H9 (cell line): ENCODE data around the gene LBX1. TPM values are rescaled to one million over a fixed set of nuclear protein-coding genes. Genes with fewer than 3 reads are reported as not detected.

ENCODE experiments used
- DNase-seq: peaks from one replicate; pipeline ENCODE4 v3.0.0-alpha.2; 2017
- H2AFZ ChIP-seq: one replicate; pipeline ENCODE4 v1.6.1; 2013; ENCODE audit warnings: mild to moderate bottlenecking, low read length, control low read depth, moderate library complexity
- H2AK5ac ChIP-seq: 2 replicates; pipeline ENCODE4 v1.6.1; 2013; ENCODE audit warnings: low read length, control low read depth, mixed read lengths; ENCODE audit not compliant: insufficient read length
- H2BK120ac ChIP-seq: one replicate; pipeline ENCODE4 v1.6.1; 2013; ENCODE audit warnings: low read depth, mild to moderate bottlenecking, low read length, control low read depth, inconsistent platforms; ENCODE audit not compliant: poor library complexity, severe bottlenecking
- H2BK12ac ChIP-seq: 2 replicates; pipeline ENCODE4 v1.6.1; 2013; ENCODE audit warnings: low read length, control low read depth, mixed read lengths, low read depth; ENCODE audit not compliant: insufficient read length
- H2BK15ac ChIP-seq: 2 replicates; pipeline ENCODE4 v1.6.1; 2013; ENCODE audit warnings: low read depth, low read length, control low read depth
- H2BK20ac ChIP-seq: one replicate; pipeline ENCODE4 v1.6.1; 2013; ENCODE audit warnings: low read depth, mild to moderate bottlenecking, low read length, control low read depth, inconsistent platforms; ENCODE audit not compliant: poor library complexity, severe bottlenecking
- H2BK5ac ChIP-seq: 2 replicates; pipeline ENCODE4 v1.6.1; 2013; ENCODE audit warnings: low read length, control low read depth, mixed read lengths; ENCODE audit not compliant: insufficient read length
- H3K14ac ChIP-seq: 2 replicates; pipeline ENCODE4 v1.6.1; 2013; ENCODE audit warnings: low read length, control low read depth; ENCODE audit not compliant: insufficient read depth
- H3K18ac ChIP-seq: 2 replicates; pipeline ENCODE4 v1.6.1; 2013; ENCODE audit warnings: low read depth, mild to moderate bottlenecking, mixed read lengths, low read length, control low read depth; ENCODE audit not compliant: insufficient read length
- H3K23ac ChIP-seq: 2 replicates; pipeline ENCODE4 v1.6.1; 2013; ENCODE audit warnings: low read length, control low read depth, mixed read lengths, low read depth; ENCODE audit not compliant: insufficient read length
- H3K23me2 ChIP-seq: 2 replicates; pipeline ENCODE4 v1.6.1; 2013; ENCODE audit warnings: low read depth, mild to moderate bottlenecking, mixed read lengths, low read length, control low read depth; ENCODE audit not compliant: insufficient read length, poor library complexity, severe bottlenecking
- H3K27ac ChIP-seq: 2 replicates; pipeline ENCODE4 v1.5.1; 2013; ENCODE audit warnings: low read length, control low read depth, mixed read lengths, low read depth; ENCODE audit not compliant: insufficient read length
- H3K27me3 ChIP-seq: 2 replicates; pipeline ENCODE4 v1.6.1; 2013; ENCODE audit warnings: low read length, control low read depth, inconsistent platforms; ENCODE audit not compliant: insufficient read depth
- H3K4ac ChIP-seq: 2 replicates; pipeline ENCODE4 v1.6.1; 2013; ENCODE audit warnings: low read depth, mild to moderate bottlenecking, control low read depth, inconsistent platforms, low read length, moderate library complexity
- H3K4me1 ChIP-seq: 2 replicates; pipeline ENCODE4 v1.6.1; 2013; ENCODE audit warnings: low read length, control low read depth, inconsistent platforms; ENCODE audit not compliant: insufficient read depth
- H3K4me2 ChIP-seq: 2 replicates; pipeline ENCODE4 v1.6.1; 2013; ENCODE audit warnings: low read length, control low read depth, mixed read lengths; ENCODE audit not compliant: insufficient read length, insufficient read depth
- H3K56ac ChIP-seq: 2 replicates; pipeline ENCODE4 v1.6.1; 2013; ENCODE audit warnings: low read depth, mild to moderate bottlenecking, mixed read lengths, low read length, control low read depth; ENCODE audit not compliant: insufficient read length
- H3K79me1 ChIP-seq: 2 replicates; pipeline ENCODE4 v1.6.1; 2013; ENCODE audit warnings: low read depth, mild to moderate bottlenecking, moderate library complexity, low read length, control low read depth, inconsistent platforms; ENCODE audit not compliant: insufficient read depth, poor library complexity, severe bottlenecking
- H3K79me2 ChIP-seq: 2 replicates; pipeline ENCODE4 v1.6.1; 2013; ENCODE audit warnings: low read length, control low read depth, inconsistent platforms; ENCODE audit not compliant: insufficient read depth
- H3K9ac ChIP-seq: 2 replicates; pipeline ENCODE4 v1.6.1; 2013; ENCODE audit warnings: low read length, control low read depth, mixed read lengths; ENCODE audit not compliant: insufficient read length; ENCODE audit errors: extremely low read depth
- H3K9me3 ChIP-seq: one replicate; pipeline ENCODE4 v1.6.1; 2013; ENCODE audit warnings: low read depth, low read length, inconsistent platforms; ENCODE audit not compliant: control insufficient read depth
- H3T11ph ChIP-seq: one replicate; pipeline ENCODE4 v1.6.1; 2013; ENCODE audit warnings: mild to moderate bottlenecking, low read length, control low read depth, inconsistent platforms
- H4K20me1 ChIP-seq: one replicate; pipeline ENCODE4 v1.6.1; 2013; ENCODE audit not compliant: control insufficient read depth, insufficient read length, insufficient read depth
- H4K5ac ChIP-seq: 2 replicates; pipeline ENCODE4 v1.6.1; 2013; ENCODE audit warnings: low read depth, mild to moderate bottlenecking, mixed read lengths, low read length, control low read depth; ENCODE audit not compliant: insufficient read length
- H4K8ac ChIP-seq: replicated peaks from 2 replicates; pipeline ENCODE4 v1.6.1; 2013; ENCODE audit warnings: low read length, control low read depth, mixed read lengths, low read depth; ENCODE audit not compliant: insufficient read length
- H4K91ac ChIP-seq: 2 replicates; pipeline ENCODE4 v1.6.1; 2013; ENCODE audit warnings: low read depth, mild to moderate bottlenecking, moderate library complexity, mixed read lengths, low read length, control low read depth; ENCODE audit not compliant: insufficient read length
- H3K27ac Mint-ChIP-seq, 3 experiments: 2 replicates in 2 of 3; 3 replicates in 1 of 3; pipeline ENCODE4 v1.8.0; 2020 to 2021; ENCODE audit warnings: mixed read lengths in 3 of 3, mild to moderate bottlenecking in 1 of 3, moderate library complexity in 1 of 3
- H3K27me3 Mint-ChIP-seq: 2 replicates; pipeline ENCODE4 v1.8.0; 2021; ENCODE audit warnings: low read depth, mild to moderate bottlenecking, moderate library complexity, mixed read lengths
- H3K36me3 Mint-ChIP-seq, 3 experiments: 2 replicates in 2 of 3; 3 replicates in 1 of 3; pipeline ENCODE4 v1.8.0; 2020 to 2021; ENCODE audit warnings: low read depth in 3 of 3, mixed read lengths in 3 of 3; ENCODE audit not compliant: insufficient read depth in 1 of 3
- H3K4me1 Mint-ChIP-seq, 2 experiments: 2 replicates each; pipeline ENCODE4 v1.8.0; 2020; ENCODE audit warnings: mixed read lengths in 2 of 2
- H3K4me3 Mint-ChIP-seq, 2 experiments: 2 replicates in 1 of 2; 3 replicates in 1 of 2; pipeline ENCODE4 v1.8.0; 2020 to 2021; ENCODE audit warnings: mild to moderate bottlenecking in 2 of 2, mixed read lengths in 2 of 2, moderate library complexity in 1 of 2
- H3K9me3 Mint-ChIP-seq, 2 experiments: 2 replicates in 1 of 2; 3 replicates in 1 of 2; pipeline ENCODE4 v1.8.0; 2020; ENCODE audit warnings: mild to moderate bottlenecking in 2 of 2, mixed read lengths in 2 of 2, moderate library complexity in 1 of 2
- CTCF ChIP-seq: fragments of 200-600 bp; sonication (generic); conservative IDR thresholded peaks from 3 replicates; pipeline ENCODE4 v1.8.0; 2021; ENCODE audit warnings: antibody characterized with exemption, mild to moderate bottlenecking
- WGBS: extraction: QIAGEN DNeasy Blood & Tissue Kit; methylation state at CpG from one replicate; pipeline ENCODE4 v1.1.7; 2013; ENCODE audit warnings: missing lambda C conversion rate, low lambda C conversion rate, mixed read lengths; ENCODE audit not compliant: insufficient read length; ENCODE audit errors: extremely low coverage; 5-methylcytosine and 5-hydroxymethylcytosine counted together
- total RNA-seq: library from RNA; stranded (reverse); gene quantifications from 2 replicates; pipeline ENCODE4 v1.2.1, GENCODE V29; 2021

The LBX1 gene
- total RNA-seq, 1 experiment from 2014 or later: not detected

DNA sequence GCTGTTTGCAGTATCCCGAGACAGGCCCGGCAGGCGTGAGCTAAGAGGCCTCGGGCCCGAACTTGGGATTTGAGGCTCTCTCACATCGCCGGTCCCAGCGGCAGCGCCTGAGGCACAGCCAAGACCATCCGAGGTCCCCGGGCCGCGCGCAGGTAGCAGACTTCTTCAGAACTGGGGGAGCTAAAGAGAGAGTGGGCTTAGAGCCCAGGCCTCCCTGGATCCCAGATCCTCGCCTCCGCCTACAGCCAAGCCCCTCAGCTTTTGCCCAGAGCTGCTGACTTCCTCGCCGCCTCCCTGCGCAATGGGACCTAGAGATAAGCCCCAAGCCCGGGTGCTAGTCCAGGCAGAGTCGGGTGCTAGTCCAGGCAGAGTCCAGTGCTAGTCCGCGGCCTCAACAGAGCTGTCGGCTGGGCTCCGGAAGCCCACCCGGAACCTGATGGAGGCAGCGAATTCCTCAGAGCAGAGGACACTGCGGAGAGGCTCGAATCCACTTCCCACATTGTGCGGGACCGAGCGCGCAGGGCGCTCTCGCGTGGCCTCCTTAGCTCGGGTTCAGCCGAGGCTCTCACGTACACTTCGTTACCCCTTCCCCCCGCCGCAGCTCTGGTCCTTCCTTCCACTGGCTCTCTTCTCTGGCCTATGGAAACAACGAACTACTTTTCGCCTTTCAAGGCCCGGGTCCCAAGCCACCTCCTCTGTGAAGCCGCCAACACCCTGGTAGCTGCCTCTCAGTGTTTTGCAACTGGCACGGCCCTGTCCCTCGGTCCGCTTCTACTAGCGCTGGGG is 5.8 kb downstream of the LBX1 start:
- H3K56ac ChIP-seq: no peak overlapping the region
- peak overlapping the region; percentile 23 for H3K4me2 ChIP-seq
- H2BK12ac ChIP-seq: no peak overlapping the region
- peaks cover 7 to 24% of the 10 kb centered on the region in 2 experiments for H3K4me1 Mint-ChIP-seq
- no peaks in the 10 kb centered on the region for H3K9me3 ChIP-seq
- no peak overlapping the region for H2AFZ ChIP-seq
- H4K20me1 ChIP-seq: no peaks in the 10 kb centered on the region
- H3K4ac ChIP-seq: no peak overlapping the region
- H2BK120ac ChIP-seq: no peak overlapping the region
- no peak overlapping the region for H2AK5ac ChIP-seq
- TF ChIP-seq CTCF: no peak
- no peak overlapping the region for H2BK20ac ChIP-seq
- DNase-seq: peak; percentile 59
- H3K79me1 ChIP-seq: no peaks in the 10 kb centered on the region
- H3K36me3 Mint-ChIP-seq: peaks cover 0 to 2% (median 0%) of the 10 kb centered on the region in 3 experiments; a peak in 2 of 7 replicates
- H4K5ac ChIP-seq: no peak overlapping the region
- WGBS: no CpG with 5 or more reads among the region's 50 CpGs
- H2BK5ac ChIP-seq: no peak overlapping the region
- H3K9ac ChIP-seq: no peak overlapping the region
- peaks cover 98% of the 10 kb centered on the region for H3K27me3 Mint-ChIP-seq
- H3K23me2 ChIP-seq: no peaks in the 10 kb centered on the region
- H4K91ac ChIP-seq: no peak overlapping the region
- no peak overlapping the region for H4K8ac ChIP-seq
- no peak overlapping the region for H3K23ac ChIP-seq
- no peak overlapping the region for H3K4me3 Mint-ChIP-seq
- H3K18ac ChIP-seq: no peak overlapping the region
- no peak overlapping the region for H3K27ac Mint-ChIP-seq
- peaks cover 7 to 14% of the 10 kb centered on the region in 2 experiments for H3K9me3 Mint-ChIP-seq
- no peaks in the 10 kb centered on the region for H3K4me1 ChIP-seq
- no peak overlapping the region for H3T11ph ChIP-seq
- no peak overlapping the region for H2BK15ac ChIP-seq
- peaks cover 98% of the 10 kb centered on the region for H3K27me3 ChIP-seq
- H3K14ac ChIP-seq: no peak overlapping the region; the same call in 1 of the 2 replicates
- H3K27ac ChIP-seq: no peak overlapping the region
- no peaks in the 10 kb centered on the region for H3K79me2 ChIP-seq
